Measurements from ENCODE around the gene ZNF79.
"Not testable (repeated sequence)": the region's sequence is repeated elsewhere in the genome, so short reads cannot be mapped to it uniquely, and the experiment has no call there.

The ZNF79 gene

DNA sequence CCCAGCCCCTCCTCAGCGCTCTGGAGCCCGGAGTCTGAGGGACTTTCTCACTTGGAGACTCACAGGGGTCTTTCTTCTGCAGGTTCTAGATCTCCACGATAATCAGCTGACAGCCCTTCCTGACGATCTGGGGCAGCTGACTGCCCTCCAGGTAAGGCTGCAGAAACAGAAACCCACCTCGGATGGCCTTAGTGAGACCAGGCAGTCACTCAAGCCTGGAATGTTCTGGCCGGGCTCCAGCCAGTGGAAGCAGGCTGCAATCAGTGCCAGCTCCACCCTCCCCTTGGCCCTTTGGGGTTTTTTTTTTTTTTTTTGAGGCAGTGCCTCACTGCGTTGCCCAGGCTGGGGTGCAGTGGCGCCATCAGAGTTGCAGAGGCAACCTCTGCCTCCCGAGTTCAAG, 34.7 kb downstream of the ZNF79 start:
- no peak for DNase-seq

DNA sequence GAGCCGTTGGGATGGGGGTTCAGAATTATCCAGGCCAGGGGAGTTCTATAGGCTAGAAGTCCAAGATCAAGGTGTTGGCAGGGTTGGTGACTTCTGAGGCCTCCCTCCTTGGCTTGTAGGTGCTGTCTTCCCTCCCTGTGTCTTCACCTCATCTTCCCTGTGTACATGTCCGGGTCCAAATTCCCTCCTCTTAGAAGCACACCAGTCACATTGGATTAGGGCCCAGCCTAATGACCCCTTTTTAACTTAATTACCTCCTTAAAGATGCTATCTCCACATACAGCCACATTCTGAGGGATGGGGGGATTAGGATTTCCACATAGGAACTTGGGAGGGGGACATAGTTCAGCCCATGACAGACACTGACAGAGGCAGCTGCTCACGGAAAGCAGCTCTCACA, 39.2 kb downstream of the ZNF79 start:
- DNase-seq = no peak

DNA sequence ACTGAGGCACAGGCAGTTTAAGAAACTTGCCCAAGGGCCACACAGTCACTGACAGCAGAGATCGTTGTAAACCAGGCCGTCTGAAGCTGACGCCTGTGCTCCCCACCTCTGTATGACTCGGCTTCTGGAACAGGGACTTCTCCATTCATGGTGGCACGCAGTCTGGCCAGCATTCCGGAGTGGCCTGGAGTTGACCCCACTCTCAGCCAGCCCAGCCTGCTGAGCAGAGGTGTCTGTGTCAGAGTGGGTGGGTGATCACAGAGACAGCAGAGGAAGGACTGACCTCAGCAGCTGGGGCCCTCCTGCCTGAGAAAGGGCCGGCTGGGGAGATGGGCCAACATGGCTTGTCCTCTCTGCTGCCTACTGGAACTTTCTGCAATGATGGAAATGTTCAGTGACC, 39.7 kb downstream of the ZNF79 start:
- no peak for DNase-seq

DNA sequence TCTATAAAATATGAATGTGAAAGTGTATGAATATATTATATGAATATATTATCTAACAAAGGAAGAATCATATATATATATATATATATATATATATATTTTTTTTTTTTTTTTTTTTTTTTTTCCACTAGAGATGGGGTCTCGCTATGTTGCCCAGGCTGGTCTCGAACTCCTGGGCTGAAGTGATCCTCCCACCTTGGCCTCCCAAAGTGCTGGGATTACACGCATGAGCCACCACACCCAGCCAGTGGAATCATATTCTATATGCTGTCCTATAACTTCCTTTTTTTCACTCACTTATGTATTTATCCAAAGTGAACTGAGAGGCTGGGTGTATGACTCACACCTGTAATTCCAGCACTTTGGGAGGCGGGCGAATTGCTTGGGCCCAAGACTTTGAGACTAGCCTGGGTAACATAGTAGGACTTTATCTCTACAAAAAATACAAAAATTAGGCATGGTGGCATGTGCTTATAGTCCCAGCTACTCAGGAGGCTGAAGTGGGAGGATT, 42.3 kb downstream of the ZNF79 start:
- DNase-seq = not testable (repeated sequence)

DNA sequence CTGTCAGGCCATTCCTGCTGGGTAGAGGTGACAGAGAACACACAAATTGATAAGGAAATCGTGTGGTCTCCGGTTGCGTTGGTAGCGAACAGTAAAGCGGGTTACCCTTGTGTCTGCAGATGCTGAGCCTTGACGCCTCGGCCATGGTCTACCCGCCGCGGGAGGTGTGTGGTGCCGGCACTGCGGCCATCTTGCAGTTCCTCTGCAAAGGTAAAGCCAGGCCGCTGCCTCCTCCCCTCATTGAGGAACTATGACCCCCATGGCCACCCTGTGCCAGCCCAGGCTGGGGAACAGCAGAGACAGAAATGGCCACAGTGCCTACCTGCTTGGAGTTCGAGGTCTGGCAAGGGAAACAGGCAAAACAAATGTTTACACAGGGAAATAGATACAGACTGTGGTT, 43.4 kb downstream of the ZNF79 start:
- no peak for DNase-seq

DNA sequence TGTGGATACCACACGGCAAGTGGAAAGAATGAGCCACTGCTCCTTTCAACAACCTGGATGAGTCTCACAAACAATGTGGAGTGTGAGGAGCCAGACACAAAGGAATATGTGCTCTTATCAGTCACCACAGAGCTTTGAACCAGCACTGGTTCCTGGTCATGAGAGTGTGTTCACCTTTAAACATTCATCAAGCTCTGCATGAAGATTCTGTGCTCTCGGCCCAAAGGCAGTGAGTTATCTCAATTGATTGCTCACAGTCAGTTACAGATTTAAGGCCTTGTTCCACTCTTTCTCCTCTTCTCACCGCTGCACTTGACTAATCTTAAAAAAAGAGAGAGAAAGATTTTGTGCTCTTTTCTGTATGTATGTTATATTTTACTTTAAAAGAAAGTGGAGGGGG, 46.5 kb downstream of the ZNF79 start:
- DNase-seq = no peak

DNA sequence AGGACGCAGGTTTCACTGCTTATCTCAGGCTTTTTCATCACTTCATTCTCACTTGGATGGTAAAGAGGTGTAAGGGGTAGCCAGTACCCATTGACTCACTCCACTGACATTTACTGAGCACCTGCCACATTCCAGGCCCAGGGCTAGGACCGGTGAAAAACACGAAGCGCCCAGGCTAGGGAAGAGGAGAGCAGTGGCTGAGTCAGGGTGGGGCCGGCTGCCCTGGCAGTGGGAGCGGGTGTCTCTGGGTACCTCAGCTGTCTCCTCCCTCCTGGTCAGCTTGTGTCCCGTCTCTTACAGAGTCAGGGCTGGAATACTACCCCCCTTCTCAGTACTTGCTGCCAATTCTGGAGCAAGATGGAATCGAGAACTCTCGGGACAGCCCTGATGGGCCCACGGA, 49.3 kb downstream of the ZNF79 start:
- DNase-seq = no peak

DNA sequence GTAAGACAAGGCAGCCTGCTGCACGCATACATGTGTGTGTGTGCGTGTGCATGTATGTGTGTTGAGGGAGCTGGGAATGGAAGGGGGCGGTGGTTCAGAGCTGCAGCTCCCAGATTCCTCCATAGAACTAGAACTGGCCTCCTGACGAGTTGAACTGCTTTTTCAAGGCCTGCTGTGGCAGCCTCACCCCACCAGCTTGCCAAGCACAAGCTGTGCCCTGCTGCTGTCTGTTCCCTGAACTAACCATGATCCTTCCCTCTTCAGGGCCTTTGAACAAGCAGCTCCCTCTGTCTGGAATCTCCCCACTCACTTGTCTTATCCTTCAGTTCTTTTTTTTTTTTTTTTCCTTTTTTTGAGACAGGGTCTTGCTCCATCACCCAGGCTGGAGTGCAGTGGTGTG, 49.8 kb downstream of the ZNF79 start:
- DNase-seq = no peak

DNA sequence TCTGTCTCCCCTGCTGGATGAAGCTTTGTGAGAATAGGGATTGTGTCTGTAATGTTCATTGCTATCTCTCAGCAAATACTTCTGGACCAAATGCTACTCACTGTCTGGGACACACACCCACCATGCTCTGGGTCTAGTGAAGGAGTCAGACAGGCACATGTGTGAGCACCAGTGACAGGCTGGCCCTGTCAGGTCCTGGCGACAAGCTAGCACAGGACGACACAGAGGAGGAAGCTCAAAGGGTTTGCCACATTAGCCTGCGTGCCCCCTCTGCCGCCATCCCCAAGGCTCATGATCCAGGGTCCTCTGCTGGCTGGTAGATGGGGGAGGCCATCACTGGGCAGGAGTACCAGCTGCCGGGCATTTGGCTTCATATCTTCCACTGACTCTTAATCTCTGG, 50.4 kb downstream of the ZNF79 start:
- no peak for DNase-seq

DNA sequence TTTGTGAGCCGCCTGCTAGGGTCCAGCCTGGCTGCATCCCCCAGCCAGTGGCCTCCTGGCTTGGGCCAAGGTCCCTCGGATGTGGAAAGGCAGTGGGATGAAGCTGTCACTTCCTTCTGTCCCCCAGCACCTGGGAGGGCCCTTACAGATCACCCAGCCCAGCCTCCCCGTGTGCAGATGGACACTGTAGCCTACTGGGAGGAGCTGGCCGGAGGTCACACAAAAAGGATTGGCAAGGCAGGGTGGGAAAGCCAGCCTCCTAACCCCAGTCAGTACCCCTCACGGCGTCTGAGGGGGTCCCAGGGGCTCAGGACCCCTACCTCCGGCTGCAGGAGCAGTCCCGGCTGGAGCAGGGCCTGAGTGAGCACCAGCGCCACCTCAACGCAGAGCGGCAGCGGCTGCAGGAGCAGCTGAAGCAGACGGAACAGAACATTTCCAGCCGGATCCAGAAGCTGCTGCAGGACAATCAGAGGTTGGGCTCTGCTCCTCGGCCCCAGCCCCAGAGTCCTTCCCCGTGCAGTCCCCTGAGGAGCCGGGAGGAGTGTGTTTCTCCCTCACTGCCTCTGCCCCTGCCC, 55.4 kb downstream of the ZNF79 start:
- no peak for DNase-seq

DNA sequence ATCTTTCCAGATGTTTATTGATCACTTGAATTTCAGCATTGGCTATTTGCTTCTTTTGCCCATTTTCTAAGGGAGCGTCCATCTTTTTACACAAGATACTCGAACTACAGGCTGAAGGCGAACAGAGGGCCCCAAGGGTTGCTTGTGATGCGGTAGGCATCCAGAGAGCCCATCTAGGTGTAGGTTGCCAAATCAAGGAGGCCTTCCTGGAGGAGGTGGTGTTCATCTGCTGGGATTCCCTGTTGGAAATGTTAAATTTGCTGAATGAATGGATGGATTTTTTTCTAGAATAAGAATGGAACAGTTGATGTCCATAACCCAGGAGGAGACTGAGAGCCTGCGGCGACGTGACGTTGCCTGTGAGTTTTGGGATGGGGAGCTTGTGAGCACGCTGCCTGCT, 58.5 kb downstream of the ZNF79 start:
- no peak for DNase-seq

DNA sequence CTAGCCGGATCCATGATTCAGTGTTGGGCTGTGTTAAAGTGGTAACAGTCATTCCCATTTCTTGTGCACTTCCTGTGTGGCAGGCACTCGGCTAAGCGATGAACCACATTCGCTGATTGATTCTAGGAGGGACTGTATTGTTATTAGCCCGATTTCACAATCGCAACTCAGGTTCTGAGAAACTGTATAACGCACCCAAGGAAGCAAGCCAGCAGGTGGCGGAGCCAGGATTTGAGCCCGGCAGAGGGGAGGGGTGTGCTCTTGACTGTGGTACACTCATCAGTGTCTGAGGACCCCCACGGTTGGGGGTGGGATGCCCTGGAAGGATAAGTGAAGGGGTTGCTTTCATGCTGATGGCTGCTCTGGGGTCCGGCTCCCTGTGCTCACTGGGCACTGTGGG, 61.8 kb downstream of the ZNF79 start:
- DNase-seq = no peak

DNA sequence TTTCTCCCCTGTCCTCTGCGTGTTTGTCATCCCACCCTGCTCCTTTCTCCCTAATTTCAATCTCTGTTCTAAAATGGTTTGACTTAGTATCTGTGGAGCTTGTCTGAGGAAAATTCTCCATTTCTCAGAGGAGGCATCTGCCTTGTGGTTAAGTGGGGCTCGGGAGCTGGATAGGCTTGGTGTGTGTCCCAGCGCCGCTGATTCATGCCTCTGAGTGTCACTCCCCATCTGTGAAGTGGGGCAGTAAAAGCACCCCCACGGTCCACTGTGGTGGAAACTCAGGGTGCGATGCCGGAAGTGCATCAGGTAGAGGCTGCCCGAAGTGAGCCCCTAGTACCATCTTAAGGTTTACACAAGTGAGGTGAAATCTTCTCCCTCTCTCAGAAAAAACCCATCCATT, 64.8 kb downstream of the ZNF79 start:
- no peak for DNase-seq

DNA sequence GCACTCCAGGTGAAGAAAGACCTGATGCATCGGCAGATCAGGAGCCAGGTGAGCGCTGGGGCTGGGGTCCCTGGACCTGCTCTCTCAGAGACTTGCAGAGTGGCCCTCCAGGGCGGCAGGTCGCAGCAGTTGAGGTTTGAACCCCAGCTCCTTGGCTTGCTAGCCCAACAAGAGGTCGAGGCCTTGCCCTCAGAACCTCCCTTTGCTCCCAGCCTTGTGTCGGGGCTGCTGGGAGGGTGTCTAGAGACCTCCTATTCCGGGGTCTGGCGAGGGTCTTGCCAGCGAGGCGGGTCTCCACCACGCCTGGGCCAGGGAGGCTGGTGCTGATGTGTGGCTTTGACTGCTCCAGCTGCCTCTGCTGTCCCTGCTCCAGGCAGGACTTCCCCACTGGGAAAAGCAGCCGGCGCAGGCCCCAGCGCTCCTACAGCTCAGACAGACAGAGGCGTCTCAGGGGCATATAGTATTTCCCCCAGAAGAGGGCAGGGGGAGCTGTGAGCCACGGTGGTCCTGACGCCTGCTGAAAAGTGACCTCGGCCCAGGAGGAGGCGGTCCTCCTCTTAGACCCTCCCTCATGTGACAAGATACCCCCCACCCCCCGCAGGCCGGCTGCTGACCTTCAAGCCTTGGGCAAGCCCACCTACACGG, 65.4 kb downstream of the ZNF79 start:
- no peak for DNase-seq

DNA sequence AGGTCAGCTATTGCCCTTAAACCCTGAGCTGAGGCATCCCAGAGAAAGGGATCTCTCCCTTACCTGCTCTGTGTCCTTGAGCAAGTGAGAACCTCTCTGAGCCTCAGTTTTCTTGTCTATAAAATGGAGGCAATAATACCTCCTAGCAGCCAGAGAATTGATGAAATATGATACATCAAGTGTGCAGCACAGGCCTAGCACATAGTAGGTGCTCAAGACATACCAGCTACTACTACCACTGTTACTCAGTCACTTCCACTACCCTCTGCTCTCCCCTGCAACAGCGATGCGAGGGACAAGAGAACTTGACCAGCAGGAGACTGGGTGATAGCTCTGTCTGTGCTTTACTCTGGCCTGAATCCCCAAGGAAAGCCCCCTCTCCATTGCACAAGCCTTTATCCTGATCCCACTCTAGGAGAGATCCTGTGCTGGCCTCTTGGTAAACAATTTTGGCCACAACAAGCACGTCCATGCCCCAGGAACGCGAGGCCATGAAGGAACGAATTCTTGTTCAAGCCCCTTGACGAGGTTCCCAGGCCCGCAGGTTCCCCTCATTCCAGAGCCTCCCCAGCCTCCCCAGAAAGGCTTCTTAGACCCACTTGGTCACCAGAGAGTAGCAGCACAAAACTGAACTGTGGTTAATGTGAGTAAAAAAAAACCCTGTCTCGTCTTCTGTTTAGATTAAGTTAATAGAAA, 66.5 kb downstream of the ZNF79 start:
- no peak for DNase-seq

DNA sequence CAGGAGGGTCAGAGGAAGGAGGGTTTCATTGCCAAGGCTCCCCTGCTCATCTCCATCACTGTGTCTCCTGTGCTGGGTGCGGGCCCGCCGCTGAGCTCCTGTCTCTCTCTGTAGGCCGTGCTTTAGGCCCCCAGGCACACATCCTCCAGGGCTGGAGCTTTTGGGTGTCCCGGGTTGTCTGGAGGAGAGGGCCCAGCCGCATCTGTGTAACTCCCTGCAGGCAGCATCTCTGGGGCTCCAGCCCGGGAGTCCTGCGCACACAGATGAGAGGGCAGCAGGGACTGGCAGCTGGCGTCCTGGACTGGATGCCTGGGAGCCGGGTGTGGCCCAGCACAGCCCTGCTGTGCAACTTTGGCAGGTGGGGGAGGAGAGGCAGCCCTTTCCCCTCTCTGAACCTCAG, 67.3 kb downstream of the ZNF79 start:
- DNase-seq = no peak

DNA sequence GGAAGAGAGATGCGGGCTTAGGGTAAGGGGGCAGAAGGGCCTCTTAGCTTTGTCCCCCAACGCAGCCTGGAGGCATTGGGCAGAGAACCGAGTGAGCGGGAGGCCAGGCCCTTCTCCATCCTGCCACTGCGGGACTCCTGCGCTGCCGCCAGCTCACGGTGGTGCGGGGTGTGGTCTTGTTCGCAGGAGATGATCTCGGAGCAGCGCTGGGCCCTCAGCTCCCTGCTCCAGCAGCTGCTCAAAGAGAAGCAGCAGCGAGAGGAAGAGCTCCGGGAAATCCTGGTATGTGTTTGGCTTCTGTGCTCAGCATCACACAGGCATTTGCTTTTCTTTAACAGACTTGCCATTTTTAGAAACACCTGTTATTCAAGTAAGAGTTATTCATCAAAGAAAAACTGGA, 68.4 kb downstream of the ZNF79 start:
- no peak for DNase-seq

DNA sequence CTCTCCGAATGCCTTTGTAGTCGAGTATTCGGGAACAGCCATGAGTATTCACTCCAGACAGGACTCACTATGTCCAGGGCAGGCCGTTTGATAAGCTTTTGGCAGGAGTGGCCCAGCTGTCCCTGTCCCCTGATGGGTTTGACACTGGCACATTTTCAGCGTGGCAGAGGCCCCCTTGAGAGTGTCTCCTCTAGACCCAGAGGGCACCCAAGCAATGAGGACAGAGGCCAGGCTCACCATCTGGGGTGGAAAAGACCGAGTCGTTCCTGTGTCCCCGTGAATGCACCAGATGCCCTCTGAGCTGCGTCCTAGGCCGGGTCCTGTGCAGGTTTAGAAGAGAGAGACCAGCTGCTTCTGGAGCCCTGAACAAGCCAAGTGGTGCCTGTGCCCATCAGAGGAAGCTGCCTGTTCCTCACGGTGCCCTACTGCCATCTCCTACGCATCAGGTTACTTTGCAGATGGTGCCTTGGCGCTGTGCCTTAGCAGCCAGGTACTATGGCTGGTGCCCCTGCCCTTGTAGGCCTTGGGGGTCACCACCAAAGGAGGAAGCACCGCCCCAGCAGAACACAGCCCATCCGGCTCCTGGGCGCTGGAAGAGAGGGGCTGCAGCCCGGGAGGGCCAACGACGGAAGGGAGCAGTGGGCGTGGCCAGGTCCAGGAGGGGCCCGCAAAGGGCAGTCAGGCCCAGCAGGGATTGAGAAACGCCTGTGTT, 69.6 kb downstream of the ZNF79 start:
- no peak for DNase-seq

DNA sequence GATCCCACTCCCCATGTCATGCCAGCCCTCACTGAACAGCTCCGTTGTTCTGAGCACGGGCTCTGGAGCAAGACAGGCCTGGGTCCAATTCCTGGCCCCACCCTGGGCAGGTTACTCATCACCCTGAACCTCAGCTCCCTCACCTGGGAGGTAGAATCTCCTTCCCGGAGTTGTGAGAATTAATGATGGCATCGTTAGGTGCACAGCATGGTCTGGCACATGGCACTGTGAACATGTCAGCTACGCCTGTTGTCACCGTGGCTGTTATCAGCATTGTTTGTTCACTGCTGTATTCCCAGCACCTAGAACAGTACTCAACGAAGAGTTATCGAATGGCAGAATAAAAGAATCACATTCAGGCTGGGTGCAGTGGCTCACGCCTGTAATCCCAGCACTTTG, 70.1 kb downstream of the ZNF79 start:
- no peak for DNase-seq
